PFSK-1 (cell line): ENCODE data around the gene TAL1.

Experiments
- FOXP2 ChIP-seq: optimal IDR thresholded peaks from 2 replicates; pipeline ENCODE3; 2011; ENCODE audit warnings: borderline replicate concordance, control low read depth, inconsistent platforms; ENCODE audit not compliant: insufficient read depth; ENCODE audit errors: extremely low read length, extremely low read depth
- POLR2AphosphoS5 ChIP-seq: IDR thresholded peaks from 2 replicates; pipeline ENCODE4 v1.6.1; 2012; ENCODE audit warnings: low read depth, mild to moderate bottlenecking, control low read depth, low read length, moderate library complexity
- SIN3A ChIP-seq: IDR thresholded peaks from 2 replicates; pipeline ENCODE4 v1.6.1; 2012; ENCODE audit warnings: mild to moderate bottlenecking, low read length, moderate library complexity, borderline replicate concordance; ENCODE audit not compliant: insufficient read depth
- TF ChIP-seq, protein P1 (sequence below), 2 experiments: IDR thresholded peaks; 2 replicates each; pipeline versions ENCODE4 v1.6.1 to v1.8.0; 2011 to 2012; ENCODE audit warnings: low read depth in 2 of 2, low read length in 2 of 2, control low read depth in 1 of 2, inconsistent platforms in 1 of 2, mild to moderate bottlenecking in 1 of 2, moderate library complexity in 1 of 2; ENCODE audit not compliant: insufficient read depth in 1 of 2

GRCh38 chr1:47184822-47185677, 47.0 kb downstream of the TAL1 start:
- TF ChIP-seq POLR2AphosphoS5, result no peak
- TF ChIP-seq, protein P1, sequence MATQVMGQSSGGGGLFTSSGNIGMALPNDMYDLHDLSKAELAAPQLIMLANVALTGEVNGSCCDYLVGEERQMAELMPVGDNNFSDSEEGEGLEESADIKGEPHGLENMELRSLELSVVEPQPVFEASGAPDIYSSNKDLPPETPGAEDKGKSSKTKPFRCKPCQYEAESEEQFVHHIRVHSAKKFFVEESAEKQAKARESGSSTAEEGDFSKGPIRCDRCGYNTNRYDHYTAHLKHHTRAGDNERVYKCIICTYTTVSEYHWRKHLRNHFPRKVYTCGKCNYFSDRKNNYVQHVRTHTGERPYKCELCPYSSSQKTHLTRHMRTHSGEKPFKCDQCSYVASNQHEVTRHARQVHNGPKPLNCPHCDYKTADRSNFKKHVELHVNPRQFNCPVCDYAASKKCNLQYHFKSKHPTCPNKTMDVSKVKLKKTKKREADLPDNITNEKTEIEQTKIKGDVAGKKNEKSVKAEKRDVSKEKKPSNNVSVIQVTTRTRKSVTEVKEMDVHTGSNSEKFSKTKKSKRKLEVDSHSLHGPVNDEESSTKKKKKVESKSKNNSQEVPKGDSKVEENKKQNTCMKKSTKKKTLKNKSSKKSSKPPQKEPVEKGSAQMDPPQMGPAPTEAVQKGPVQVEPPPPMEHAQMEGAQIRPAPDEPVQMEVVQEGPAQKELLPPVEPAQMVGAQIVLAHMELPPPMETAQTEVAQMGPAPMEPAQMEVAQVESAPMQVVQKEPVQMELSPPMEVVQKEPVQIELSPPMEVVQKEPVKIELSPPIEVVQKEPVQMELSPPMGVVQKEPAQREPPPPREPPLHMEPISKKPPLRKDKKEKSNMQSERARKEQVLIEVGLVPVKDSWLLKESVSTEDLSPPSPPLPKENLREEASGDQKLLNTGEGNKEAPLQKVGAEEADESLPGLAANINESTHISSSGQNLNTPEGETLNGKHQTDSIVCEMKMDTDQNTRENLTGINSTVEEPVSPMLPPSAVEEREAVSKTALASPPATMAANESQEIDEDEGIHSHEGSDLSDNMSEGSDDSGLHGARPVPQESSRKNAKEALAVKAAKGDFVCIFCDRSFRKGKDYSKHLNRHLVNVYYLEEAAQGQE (IDR thresholded peaks at IDR 0.05; ENCODE audit: insufficient read depth in 1 of 2, low read depth in 2 of 2, low read length in 2 of 2), result no peak
- no peak for TF ChIP-seq FOXP2
- no peak for TF ChIP-seq SIN3A
